Activated naive CD4-positive, alpha-beta T cell treated with anti-CD3 and anti-CD28 coated beads, Interleukin-2, amount 50 U/mL, for 24 hours (primary cell): ENCODE results near the gene EFCAB8.

ENCODE experiments used
- H3K27ac Mint-ChIP-seq: one replicate; pipeline ENCODE4 v1.8.0; 2021; ENCODE audit warnings: mild to moderate bottlenecking, mixed read lengths
- H3K27me3 Mint-ChIP-seq: one replicate; pipeline ENCODE4 v1.8.0; 2021; ENCODE audit warnings: mixed read lengths
- H3K36me3 Mint-ChIP-seq: one replicate; pipeline ENCODE4 v1.8.0; 2021; ENCODE audit warnings: mixed read lengths
- H3K4me1 Mint-ChIP-seq: one replicate; pipeline ENCODE4 v1.8.0; 2021; ENCODE audit warnings: mixed read lengths
- H3K4me3 Mint-ChIP-seq: one replicate; pipeline ENCODE4 v1.8.0; 2021; ENCODE audit warnings: mild to moderate bottlenecking, mixed read lengths
- H3K9me3 Mint-ChIP-seq: one replicate; pipeline ENCODE4 v1.8.0; 2021; ENCODE audit warnings: mixed read lengths

EFCAB8 gene

GRCh38 chr20:32964575-32964974 lies 105.9 kb downstream of the EFCAB8 start:
- H3K27me3 Mint-ChIP-seq = no peaks in the 10 kb centered on the region
- H3K9me3 Mint-ChIP-seq = no peaks in the 10 kb centered on the region
- H3K36me3 Mint-ChIP-seq = peaks cover 1% of the 10 kb centered on the region
- H3K4me1 Mint-ChIP-seq = peaks cover 80% of the 10 kb centered on the region
- no peak overlapping the region for H3K27ac Mint-ChIP-seq
- no peak overlapping the region for H3K4me3 Mint-ChIP-seq

DNA sequence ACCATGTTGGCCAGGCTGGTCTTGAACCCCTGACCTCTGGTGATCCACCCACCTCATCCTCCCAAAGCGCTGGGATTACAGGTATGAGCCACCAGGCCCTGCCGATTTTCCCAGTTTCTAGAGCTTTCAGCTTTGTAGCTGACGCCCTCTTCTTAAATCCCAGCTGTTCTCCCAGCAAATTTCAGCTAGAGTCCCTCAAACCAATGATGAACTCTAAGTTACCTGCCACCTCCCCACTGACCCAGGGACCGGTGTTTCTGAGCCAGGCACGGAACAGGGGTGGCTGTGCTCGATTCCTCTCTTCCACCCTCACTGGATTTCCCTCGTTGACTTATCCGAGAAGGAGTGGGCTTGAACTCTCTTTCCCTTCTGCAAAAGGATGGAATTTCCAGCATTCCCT lies 106.4 kb downstream of the EFCAB8 start:
- Mint-ChIP-seq H3K27ac (no peak overlapping the region), H3K36me3 (peaks cover 1% of the 10 kb centered on the region), H3K9me3 (no peaks in the 10 kb centered on the region), H3K4me1 (peaks cover 86% of the 10 kb centered on the region), H3K27me3 (no peaks in the 10 kb centered on the region), H3K4me3 (no peak overlapping the region)

DNA sequence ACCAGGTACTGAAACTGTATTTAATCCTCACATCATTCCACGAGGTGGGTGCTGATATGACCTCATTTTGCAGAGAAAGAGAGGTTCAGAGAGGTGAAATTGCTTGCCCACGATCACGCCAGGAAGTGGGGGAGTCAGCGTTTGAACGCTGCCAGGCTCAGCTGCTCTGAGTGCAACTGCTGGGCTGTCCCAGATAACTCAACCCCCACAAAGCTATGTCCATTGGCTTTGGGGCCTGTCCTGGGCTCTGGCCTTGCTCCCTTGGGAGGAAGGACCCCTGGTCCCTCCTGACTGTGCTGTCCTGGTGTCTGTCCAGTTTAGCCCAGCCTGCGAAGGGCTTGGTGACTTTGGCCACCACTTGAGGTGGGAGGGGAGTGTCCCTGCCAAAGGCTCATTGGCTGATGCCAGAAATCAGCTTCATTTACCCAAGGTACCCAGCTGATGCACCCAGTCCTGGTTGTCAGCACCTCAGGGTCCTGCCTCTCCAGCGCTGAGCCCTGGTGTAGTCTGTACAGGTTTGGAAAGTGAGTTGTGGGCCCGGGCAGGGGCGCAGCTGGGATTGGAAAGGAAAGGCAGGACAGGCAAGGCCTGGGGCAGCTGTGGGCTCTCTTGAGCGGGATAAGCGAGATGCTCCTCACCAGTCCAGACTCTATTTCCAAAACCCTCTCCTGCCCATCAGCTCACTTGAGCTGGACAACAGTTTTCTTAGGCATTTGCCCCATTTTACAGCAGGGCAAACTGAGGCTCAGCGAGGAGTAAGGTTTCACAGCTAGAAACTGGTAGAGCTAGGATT lies 107.1 kb downstream of the EFCAB8 start:
- H3K27me3 Mint-ChIP-seq = no peaks in the 10 kb centered on the region
- peaks cover 1% of the 10 kb centered on the region for H3K36me3 Mint-ChIP-seq
- H3K27ac Mint-ChIP-seq = peak overlapping the region; percentile 41
- no peak overlapping the region for H3K4me3 Mint-ChIP-seq
- H3K9me3 Mint-ChIP-seq = no peaks in the 10 kb centered on the region
- H3K4me1 Mint-ChIP-seq = peaks cover 92% of the 10 kb centered on the region

- Mint-ChIP-seq H3K27ac (peak overlapping the region; percentile 79), H3K27me3 (no peaks in the 10 kb centered on the region), H3K4me1 (peaks cover 90% of the 10 kb centered on the region), H3K36me3 (peaks cover 1% of the 10 kb centered on the region), H3K9me3 (no peaks in the 10 kb centered on the region), H3K4me3 (no peak overlapping the region)
Measured at GRCh38 chr20:32966382-32966781, 107.7 kb downstream of the EFCAB8 start.

- Mint-ChIP-seq H3K4me3 (peak overlapping the region; percentile 48), H3K36me3 (peaks cover 1% of the 10 kb centered on the region), H3K27ac (peak overlapping the region; percentile 79), H3K27me3 (no peaks in the 10 kb centered on the region), H3K9me3 (no peaks in the 10 kb centered on the region), H3K4me1 (peaks cover 83% of the 10 kb centered on the region)
Measured at GRCh38 chr20:32966881-32967781, 108.4 kb downstream of the EFCAB8 start.

- Mint-ChIP-seq H3K27ac (peak overlapping the region; percentile 79), H3K36me3 (peaks cover 1% of the 10 kb centered on the region), H3K4me1 (peaks cover 75% of the 10 kb centered on the region), H3K4me3 (peak overlapping the region; percentile 48), H3K9me3 (no peaks in the 10 kb centered on the region), H3K27me3 (no peaks in the 10 kb centered on the region)
Measured at GRCh38 chr20:32967961-32968457, 109.3 kb downstream of the EFCAB8 start.

DNA sequence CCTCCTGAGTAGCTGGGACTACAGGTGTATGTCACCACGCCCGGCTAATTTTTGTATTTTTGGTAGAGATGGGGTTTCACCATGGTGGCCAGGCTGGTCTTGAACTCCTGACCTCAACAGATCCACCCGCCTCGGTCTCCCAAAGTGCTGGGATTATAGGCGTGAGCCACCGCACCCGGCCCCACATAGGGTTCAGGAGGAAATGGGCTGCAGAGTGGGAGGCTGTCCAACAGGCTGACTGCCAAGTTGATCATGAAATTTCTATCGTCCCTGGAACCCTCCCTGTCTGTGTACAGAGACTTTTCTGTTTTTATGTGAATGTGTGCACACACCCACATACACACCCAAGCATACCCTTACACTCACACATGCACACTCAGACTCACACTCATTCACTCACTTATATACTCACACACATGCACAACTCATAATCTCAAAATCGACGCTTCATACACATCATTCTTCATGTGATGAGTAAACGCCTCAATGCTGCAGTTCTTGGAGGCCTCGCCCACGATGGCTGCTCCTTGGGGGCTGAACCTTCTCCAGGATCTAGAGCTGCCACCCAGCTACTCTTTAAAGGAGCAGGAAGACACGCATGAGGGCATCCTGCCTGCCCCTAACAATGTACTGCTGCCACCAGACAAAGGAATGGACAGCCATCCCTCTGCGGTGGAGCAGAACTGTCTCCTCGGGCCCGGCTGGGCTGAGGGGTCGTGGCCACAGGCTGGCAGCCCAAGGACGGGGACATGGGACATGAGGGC lies 109.9 kb downstream of the EFCAB8 start:
- Mint-ChIP-seq H3K27ac (peak overlapping the region; percentile 79), H3K36me3 (peaks cover under 1% of the 10 kb centered on the region), H3K4me1 (peaks cover 70% of the 10 kb centered on the region), H3K27me3 (no peaks in the 10 kb centered on the region), H3K9me3 (no peaks in the 10 kb centered on the region), H3K4me3 (peak overlapping the region; percentile 1)

- H3K27ac Mint-ChIP-seq = peak overlapping the region; percentile 65
- H3K4me3 Mint-ChIP-seq = no peak overlapping the region
- no peaks in the 10 kb centered on the region for H3K36me3 Mint-ChIP-seq
- peaks cover 64% of the 10 kb centered on the region for H3K4me1 Mint-ChIP-seq
- H3K27me3 Mint-ChIP-seq = no peaks in the 10 kb centered on the region
- no peaks in the 10 kb centered on the region for H3K9me3 Mint-ChIP-seq
Measured at GRCh38 chr20:32969356-32970114, 110.8 kb downstream of the EFCAB8 start.

DNA sequence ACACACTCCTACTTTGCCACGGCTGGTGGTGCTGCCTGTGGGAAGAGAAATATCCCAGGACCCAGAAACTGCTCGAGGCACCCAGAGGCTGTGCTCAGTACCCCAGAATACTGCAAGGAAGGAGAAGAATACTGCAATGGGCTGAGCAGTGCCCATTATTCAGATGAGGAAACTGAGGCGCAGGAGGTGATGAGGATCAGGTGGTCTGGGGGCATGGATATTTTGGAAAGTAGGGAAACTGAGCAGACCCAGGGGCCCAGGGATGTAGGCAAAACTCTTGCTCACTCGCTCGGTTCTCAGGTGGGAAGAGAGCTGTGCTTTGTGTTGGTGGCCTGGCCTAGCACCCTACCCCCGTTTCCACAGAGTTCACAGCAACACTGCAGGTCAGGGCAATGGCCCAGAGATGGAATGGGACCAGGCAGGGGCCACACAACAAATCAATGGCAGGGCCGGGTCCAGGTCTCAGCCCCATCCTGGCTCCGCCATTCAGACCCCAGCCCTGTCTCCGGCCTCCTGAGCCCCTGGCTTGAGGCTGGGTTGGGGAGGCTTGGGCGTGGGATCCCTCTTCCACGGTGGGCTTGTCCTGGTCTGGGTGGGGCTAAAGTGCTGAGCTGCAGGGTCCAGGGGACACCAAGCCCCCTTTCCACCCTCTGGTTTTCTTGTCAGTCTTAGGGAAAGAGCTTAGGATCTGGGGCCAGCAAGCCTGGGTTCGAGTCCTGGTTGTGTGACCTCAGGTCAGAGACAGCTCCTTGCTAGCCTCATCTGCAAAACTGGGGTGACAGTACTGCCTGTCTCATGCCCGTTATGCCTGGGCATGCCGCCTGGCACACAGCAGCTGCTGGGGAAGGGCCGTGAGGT lies 111.6 kb downstream of the EFCAB8 start:
- no peaks in the 10 kb centered on the region for H3K9me3 Mint-ChIP-seq
- H3K27me3 Mint-ChIP-seq = no peaks in the 10 kb centered on the region
- H3K27ac Mint-ChIP-seq = peak overlapping the region; percentile 65
- peaks cover 55% of the 10 kb centered on the region for H3K4me1 Mint-ChIP-seq
- no peak overlapping the region for H3K4me3 Mint-ChIP-seq
- no peaks in the 10 kb centered on the region for H3K36me3 Mint-ChIP-seq

- Mint-ChIP-seq H3K27ac (no peak overlapping the region), H3K27me3 (no peaks in the 10 kb centered on the region), H3K4me1 (peaks cover 49% of the 10 kb centered on the region), H3K36me3 (peaks cover 2% of the 10 kb centered on the region), H3K9me3 (no peaks in the 10 kb centered on the region), H3K4me3 (peak overlapping the region; percentile 24)
Measured at GRCh38 chr20:32970973-32971300, 112.2 kb downstream of the EFCAB8 start.

DNA sequence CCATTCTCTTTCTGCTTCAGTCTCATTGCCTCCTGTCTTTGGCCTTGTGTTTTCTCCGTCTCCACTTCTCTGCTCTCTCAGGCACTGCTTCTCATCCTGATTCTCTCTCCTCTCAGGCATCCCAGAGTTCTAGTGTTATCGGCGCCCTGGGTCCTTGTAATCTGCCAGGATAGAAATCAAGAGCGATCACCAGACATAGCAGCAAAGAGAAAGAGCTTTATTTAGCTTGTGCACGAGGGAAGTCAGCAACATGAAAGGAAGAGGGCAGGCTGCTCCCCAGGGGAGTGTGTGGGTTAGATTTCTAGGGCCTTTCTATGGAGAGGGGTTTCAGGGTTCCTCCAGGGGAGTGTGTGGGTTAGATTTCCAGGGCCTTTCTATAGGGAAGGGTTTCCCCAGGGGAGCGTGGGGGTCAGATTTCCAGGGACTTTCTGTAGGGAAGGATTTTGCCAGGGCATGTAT lies 113.0 kb downstream of the EFCAB8 start:
- H3K36me3 Mint-ChIP-seq = peaks cover 2% of the 10 kb centered on the region

GRCh38 chr20:32972181-32973076 lies 113.7 kb downstream of the EFCAB8 start:
- peaks cover 44% of the 10 kb centered on the region for H3K4me1 Mint-ChIP-seq
- H3K27ac Mint-ChIP-seq = no peak overlapping the region
- no peaks in the 10 kb centered on the region for H3K9me3 Mint-ChIP-seq
- peak overlapping the region; percentile 69 for H3K4me3 Mint-ChIP-seq
- peaks cover 2% of the 10 kb centered on the region for H3K36me3 Mint-ChIP-seq
- no peaks in the 10 kb centered on the region for H3K27me3 Mint-ChIP-seq

More for the DNA sequence above, 113.0 kb downstream of the EFCAB8 start:
- Mint-ChIP-seq H3K4me1 (peaks cover 48% of the 10 kb centered on the region), H3K9me3 (no peaks in the 10 kb centered on the region), H3K27ac (no peak overlapping the region), H3K27me3 (no peaks in the 10 kb centered on the region), H3K4me3 (no peak overlapping the region)

GRCh38 chr20:32973077-32973717 lies 114.5 kb downstream of the EFCAB8 start:
- Mint-ChIP-seq H3K4me1 (peaks cover 42% of the 10 kb centered on the region), H3K9me3 (no peaks in the 10 kb centered on the region), H3K27ac (no peak overlapping the region), H3K4me3 (peak overlapping the region; percentile 69), H3K27me3 (no peaks in the 10 kb centered on the region), H3K36me3 (peaks cover 2% of the 10 kb centered on the region)
